K562 (cell line): ENCODE results near the gene ABCD3. TPM values are rescaled to one million over a fixed set of nuclear protein-coding genes. Genes with fewer than 3 reads are reported as not detected.

Experiments used
- ATAC-seq: fragments of 200-7000 bp; cut with Tn5 transposase; 3 replicates; pipeline ENCODE4 v1.9.1; 2020; ENCODE audit warnings: moderate library complexity
- BruUV-seq: library from RNA; stranded (reverse); fragments of 400-500 nt; replicated peaks from 2 replicates; lab custom pipeline; 2021; lab: Mats Ljungman, UMichigan
- CTCF ChIA-PET: fragments of 300-600 bp; formaldehyde crosslinking; extraction: SDS; loops from one replicate; lab custom pipeline; 2021; ENCODE audit warnings: low intra/inter-chr PET ratio; lab: Yijun Ruan, JAX
- POLR2A ChIA-PET: fragments of 300-600, 350-650 bp; sonication (Branson Sonifier 250); formaldehyde crosslinking; extraction: SDS; loops from one replicate; lab custom pipeline; 2021; ENCODE audit warnings: antibody characterized with exemption, inconsistent platforms; lab: Yijun Ruan, JAX
- DNase-seq, 4 experiments: peaks; one replicate each; pipeline versions ENCODE4 v3.0.0 to v3.0.0-alpha.2; 2011 to 2018; ENCODE audit warnings: low spot score in 3 of 4, mixed read lengths in 3 of 4; ENCODE audit errors: extremely low read depth in 1 of 4
- FAIRE-seq: peaks from 2 replicates; lab custom pipeline; 2011; peaks lifted over from hg19 to GRCh38; lab: Jason Lieb, UNC
- H2AFZ ChIP-seq: 2 replicates; pipeline ENCODE4 v1.6.0; 2011; ENCODE audit warnings: low read depth, low read length, control low read depth, inconsistent platforms
- H3K27ac ChIP-seq: fragments of 200-600 bp; 3 replicates; pipeline ENCODE4 v1.8.0; 2011; ENCODE audit warnings: low read depth, mild to moderate bottlenecking, control low read depth, inconsistent platforms, low read length, moderate library complexity, mixed read lengths; ENCODE audit errors: extremely low read depth
- H3K27me3 ChIP-seq, 2 experiments: fragments of 300-600 bp in 1 of 2; 2 replicates in 1 of 2; 3 replicates in 1 of 2; pipeline versions ENCODE4 v1.6.0 to v1.8.0; 2011; ENCODE audit warnings: inconsistent platforms in 2 of 2, low read length in 2 of 2, mild to moderate bottlenecking in 1 of 2, mixed read lengths in 1 of 2, moderate library complexity in 1 of 2; ENCODE audit not compliant: control insufficient read depth in 2 of 2, insufficient read depth in 2 of 2
- H3K36me3 ChIP-seq: fragments of 300-600 bp; 3 replicates; pipeline ENCODE4 v1.8.0; 2011; ENCODE audit warnings: mild to moderate bottlenecking, low read length, inconsistent platforms; ENCODE audit not compliant: control insufficient read depth, insufficient read depth
- H3K4me1 ChIP-seq, 2 experiments: fragments of 200-600 bp in 1 of 2; replicated peaks in 1 of 2; 2 replicates in 1 of 2; 3 replicates in 1 of 2; pipeline versions ENCODE4 v1.5.1 to v1.8.0; 2011; ENCODE audit warnings: inconsistent platforms in 2 of 2, low read length in 2 of 2, mild to moderate bottlenecking in 1 of 2, mixed read lengths in 1 of 2, moderate library complexity in 1 of 2; ENCODE audit not compliant: control insufficient read depth in 2 of 2, insufficient read depth in 2 of 2
- H3K4me2 ChIP-seq: 2 replicates; pipeline ENCODE4 v1.6.1; 2011; ENCODE audit warnings: low read length, control low read depth, inconsistent platforms, mixed read lengths; ENCODE audit not compliant: insufficient read depth
- H3K4me3 ChIP-seq: fragments of 200-600 bp; sonication (generic), shearing (Covaris generic); 2 replicates; pipeline ENCODE4 v1.5.1; 2016; ENCODE audit warnings: control low read depth, inconsistent platforms
- H3K79me2 ChIP-seq: fragments of 200-600 bp; 3 replicates; pipeline ENCODE4 v1.8.0; 2011; ENCODE audit warnings: low read length, inconsistent platforms; ENCODE audit not compliant: control insufficient read depth, insufficient read depth
- H3K9ac ChIP-seq, 2 experiments: 2 replicates each; pipeline versions ENCODE4 v1.6.0 to v1.6.1; 2011; ENCODE audit warnings: low read depth in 2 of 2, low read length in 2 of 2, control low read depth in 1 of 2, inconsistent platforms in 1 of 2, mild to moderate bottlenecking in 1 of 2, mixed read lengths in 1 of 2; ENCODE audit not compliant: insufficient read depth in 1 of 2
- H3K9me1 ChIP-seq: one replicate; pipeline ENCODE4 v1.6.0; 2011; ENCODE audit warnings: inconsistent platforms, mild to moderate bottlenecking, low read length, moderate library complexity; ENCODE audit not compliant: control insufficient read depth, insufficient read depth
- H3K9me3 ChIP-seq: replicated peaks from 2 replicates; pipeline ENCODE4 v1.5.1; 2011; ENCODE audit warnings: low read depth, low read length, inconsistent platforms; ENCODE audit not compliant: control insufficient read depth, insufficient read depth
- H4K20me1 ChIP-seq: replicated peaks from 2 replicates; pipeline ENCODE4 v1.6.1; 2011; ENCODE audit warnings: low read length, inconsistent platforms, mixed read lengths; ENCODE audit not compliant: control insufficient read depth, insufficient read depth
- BCOR ChIP-seq: fragments of 450-650 bp; IDR thresholded peaks from 2 replicates; pipeline ENCODE4 v1.6.1; 2016
- C11orf30 ChIP-seq: fragments of 450-650 bp; IDR thresholded peaks from 2 replicates; pipeline ENCODE4 v1.6.1; 2016; ENCODE audit warnings: low read depth, mild to moderate bottlenecking
- CEBPB ChIP-seq: fragments of 450-650 bp; IDR thresholded peaks from 2 replicates; pipeline ENCODE4 v1.6.1; 2016; ENCODE audit warnings: missing genetic modification characterization, missing compliant biosample characterization
- GABPB1 ChIP-seq: sonication (generic); formaldehyde crosslinking; IDR thresholded peaks from 2 replicates; pipeline ENCODE4 v1.8.0; 2022; ENCODE audit warnings: mild to moderate bottlenecking, missing genetic modification reagents
- HSF4 ChIP-seq: fragments of 250-450 bp; sonication (Bioruptor Pico); IDR thresholded peaks from 2 replicates; pipeline ENCODE4 v2.1.2; 2022; ENCODE audit warnings: mild to moderate bottlenecking, moderate library complexity, borderline replicate concordance
- MTA3 ChIP-seq: fragments of 450-650 bp; formaldehyde crosslinking; IDR thresholded peaks from 2 replicates; pipeline ENCODE4 v1.6.1; 2017; ENCODE audit warnings: mild to moderate bottlenecking, borderline replicate concordance
- POLR2AphosphoS5 ChIP-seq: IDR thresholded peaks from 2 replicates; pipeline ENCODE4 v1.6.1; 2011; ENCODE audit warnings: mild to moderate bottlenecking, low read depth, low read length, moderate library complexity; ENCODE audit not compliant: control insufficient read depth, insufficient read depth
- SAP30 ChIP-seq: fragments of 200-600 bp; sonication (generic); IDR thresholded peaks from 2 replicates; pipeline ENCODE4 v1.6.1; 2012; ENCODE audit warnings: borderline replicate concordance, low read depth, mild to moderate bottlenecking, moderate library complexity, low read length, control low read depth, inconsistent platforms; ENCODE audit not compliant: insufficient read depth, poor library complexity, severe bottlenecking
- ZNF121 ChIP-seq: sonication (generic); formaldehyde crosslinking; conservative IDR thresholded peaks from 2 replicates; pipeline ENCODE4 v1.8.0; 2022; ENCODE audit warnings: missing genetic modification reagents
- ZNF778 ChIP-seq: fragments of 450-650 bp; formaldehyde crosslinking; IDR thresholded peaks from 2 replicates; pipeline ENCODE4 v1.4.0; 2020; ENCODE audit warnings: mild to moderate bottlenecking, moderate library complexity
- WGBS: fragments of 100-300 bp; shearing (Covaris generic); methylation state at CpG from one replicate; pipeline ENCODE4 v1.1.6; 2016; ENCODE audit warnings: low coverage, mixed read lengths; ENCODE audit not compliant: insufficient coverage; ENCODE audit errors: missing lambda C conversion rate; 5-methylcytosine and 5-hydroxymethylcytosine counted together
- in situ Hi-C: fragments of 300-500 bp; cut with MboI; formaldehyde crosslinking; loops from 4 replicates; pipeline ENCODE4 v1.15.0; 2018; ENCODE audit warnings: inconsistent platforms, mixed read lengths
- intact Hi-C: fragments of 100-400 bp; cut with micrococcal nuclease; formaldehyde crosslinking; loops from 2 replicates; pipeline ENCODE4 v1.14.2; 2022
- polyA plus RNA-seq, 8 experiments: library from polyadenylated mRNA; depleted of rRNA in 4 of 8; stranded (reverse) in 5 of 8; unstranded in 3 of 8; fragments of >200 nt; fragmentation: Nextera tagmentation in 2 of 8; fragmentation: Illumina TruSeq in 1 of 8; extraction: Ambion mirVana in 2 of 8; extraction: Trizol in 1 of 8; gene quantifications; 2 replicates each; pipeline versions ENCODE4 v1.2.1 to v1.2.3, GENCODE V29; 2011 to 2014; ENCODE audit warnings: inconsistent platforms in 1 of 8, missing spikeins in 1 of 8
- total RNA-seq, 7 experiments: library from RNA; depleted of rRNA in 6 of 7; stranded (reverse); fragments of >200 nt in 6 of 7; fragmentation: Illumina TruSeq in 2 of 7; extraction: Trizol in 2 of 7; gene quantifications; 2 replicates each; pipeline versions ENCODE4 v1.2.1 to v1.2.3, GENCODE V29; 2011 to 2021; ENCODE audit warnings: low replicate concordance in 1 of 7
- TF ChIP-seq, protein P1 (sequence below): fragments of 450-650 bp; formaldehyde crosslinking; conservative IDR thresholded peaks from 2 replicates; pipeline ENCODE4 v1.4.0; 2022; ENCODE audit warnings: mild to moderate bottlenecking, missing genetic modification characterization
- TF ChIP-seq, protein P2 (sequence below): sonication (generic); formaldehyde crosslinking; IDR thresholded peaks from 2 replicates; pipeline ENCODE4 v1.8.0; 2023; ENCODE audit warnings: missing genetic modification reagents, mild to moderate bottlenecking, borderline replicate concordance

Gene ABCD3
- total and polyA plus RNA-seq, 9 of the 15 experiments (the other 6 are each of a cell fraction or from before 2014, with no cell fraction given): 11.0 to 30.7 (median 15.5) TPM

DNA sequence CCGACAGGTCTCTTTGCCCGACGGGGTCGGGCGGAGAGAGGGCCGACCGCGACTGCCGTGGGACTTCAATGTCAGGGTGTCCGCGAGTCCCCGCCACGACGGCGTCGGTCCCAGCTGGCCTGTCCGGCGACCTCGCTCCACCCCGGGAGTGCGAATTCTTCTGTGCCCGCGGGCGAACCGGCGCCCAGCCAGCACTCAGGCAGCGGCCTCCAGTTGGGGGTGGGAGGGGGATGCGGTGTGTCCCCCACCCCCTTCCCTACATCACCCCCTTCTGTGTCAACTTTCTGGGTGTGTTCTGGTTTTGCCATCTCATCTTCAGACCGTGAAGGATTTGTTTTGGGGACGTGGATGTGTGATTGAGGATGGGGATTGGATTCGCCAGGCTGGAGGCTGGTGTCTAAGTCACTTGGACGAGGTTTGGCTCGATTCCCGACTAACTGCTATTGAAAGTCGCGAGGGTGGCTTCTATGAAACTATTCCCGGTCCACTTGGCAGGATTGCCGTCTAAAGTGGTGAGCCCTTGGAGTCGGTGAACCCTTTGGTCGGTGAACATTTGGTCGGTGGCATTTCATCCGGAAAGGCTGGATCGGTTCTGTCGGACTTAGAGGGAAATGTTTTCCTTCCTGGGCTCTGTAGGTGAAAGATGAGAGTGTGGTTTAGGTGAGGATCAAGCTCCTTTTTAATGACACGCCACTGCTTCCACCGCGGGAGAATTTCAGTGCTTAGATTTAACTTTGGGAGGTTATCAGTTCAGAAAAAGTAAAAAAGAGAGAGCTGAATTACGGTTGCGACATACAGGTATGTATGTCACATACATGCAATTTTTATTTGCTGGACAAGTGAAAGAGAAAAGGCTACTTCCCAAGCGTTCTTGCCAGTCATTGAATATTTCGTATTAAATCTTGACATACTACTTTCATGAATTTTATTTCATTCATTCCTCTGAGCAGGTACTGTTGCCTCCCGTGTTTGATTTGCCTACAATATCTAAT is 771 bp downstream of the ABCD3 start:
- BruUV-seq: TSS peak; percentile 48
- no peak for TF ChIP-seq POLR2AphosphoS5
- peak; percentile 7; the same call in 1 of the 2 replicates for TF ChIP-seq C11orf30
- TF ChIP-seq ZNF778: no peak
- no peak for TF ChIP-seq HSF4 (CRISPR knock-in tag)
- TF ChIP-seq SAP30: peak; percentile 25
- TF ChIP-seq CEBPB: peak; percentile 86
- TF ChIP-seq, protein P1, sequence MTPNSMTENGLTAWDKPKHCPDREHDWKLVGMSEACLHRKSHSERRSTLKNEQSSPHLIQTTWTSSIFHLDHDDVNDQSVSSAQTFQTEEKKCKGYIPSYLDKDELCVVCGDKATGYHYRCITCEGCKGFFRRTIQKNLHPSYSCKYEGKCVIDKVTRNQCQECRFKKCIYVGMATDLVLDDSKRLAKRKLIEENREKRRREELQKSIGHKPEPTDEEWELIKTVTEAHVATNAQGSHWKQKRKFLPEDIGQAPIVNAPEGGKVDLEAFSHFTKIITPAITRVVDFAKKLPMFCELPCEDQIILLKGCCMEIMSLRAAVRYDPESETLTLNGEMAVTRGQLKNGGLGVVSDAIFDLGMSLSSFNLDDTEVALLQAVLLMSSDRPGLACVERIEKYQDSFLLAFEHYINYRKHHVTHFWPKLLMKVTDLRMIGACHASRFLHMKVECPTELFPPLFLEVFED (CRISPR knock-in tag): no peak
- TF ChIP-seq BCOR: 0 out of 2 replicates have a peak, but pooled peaks have one; percentile 4
- no peak for TF ChIP-seq MTA3
- TF ChIP-seq, protein P2, sequence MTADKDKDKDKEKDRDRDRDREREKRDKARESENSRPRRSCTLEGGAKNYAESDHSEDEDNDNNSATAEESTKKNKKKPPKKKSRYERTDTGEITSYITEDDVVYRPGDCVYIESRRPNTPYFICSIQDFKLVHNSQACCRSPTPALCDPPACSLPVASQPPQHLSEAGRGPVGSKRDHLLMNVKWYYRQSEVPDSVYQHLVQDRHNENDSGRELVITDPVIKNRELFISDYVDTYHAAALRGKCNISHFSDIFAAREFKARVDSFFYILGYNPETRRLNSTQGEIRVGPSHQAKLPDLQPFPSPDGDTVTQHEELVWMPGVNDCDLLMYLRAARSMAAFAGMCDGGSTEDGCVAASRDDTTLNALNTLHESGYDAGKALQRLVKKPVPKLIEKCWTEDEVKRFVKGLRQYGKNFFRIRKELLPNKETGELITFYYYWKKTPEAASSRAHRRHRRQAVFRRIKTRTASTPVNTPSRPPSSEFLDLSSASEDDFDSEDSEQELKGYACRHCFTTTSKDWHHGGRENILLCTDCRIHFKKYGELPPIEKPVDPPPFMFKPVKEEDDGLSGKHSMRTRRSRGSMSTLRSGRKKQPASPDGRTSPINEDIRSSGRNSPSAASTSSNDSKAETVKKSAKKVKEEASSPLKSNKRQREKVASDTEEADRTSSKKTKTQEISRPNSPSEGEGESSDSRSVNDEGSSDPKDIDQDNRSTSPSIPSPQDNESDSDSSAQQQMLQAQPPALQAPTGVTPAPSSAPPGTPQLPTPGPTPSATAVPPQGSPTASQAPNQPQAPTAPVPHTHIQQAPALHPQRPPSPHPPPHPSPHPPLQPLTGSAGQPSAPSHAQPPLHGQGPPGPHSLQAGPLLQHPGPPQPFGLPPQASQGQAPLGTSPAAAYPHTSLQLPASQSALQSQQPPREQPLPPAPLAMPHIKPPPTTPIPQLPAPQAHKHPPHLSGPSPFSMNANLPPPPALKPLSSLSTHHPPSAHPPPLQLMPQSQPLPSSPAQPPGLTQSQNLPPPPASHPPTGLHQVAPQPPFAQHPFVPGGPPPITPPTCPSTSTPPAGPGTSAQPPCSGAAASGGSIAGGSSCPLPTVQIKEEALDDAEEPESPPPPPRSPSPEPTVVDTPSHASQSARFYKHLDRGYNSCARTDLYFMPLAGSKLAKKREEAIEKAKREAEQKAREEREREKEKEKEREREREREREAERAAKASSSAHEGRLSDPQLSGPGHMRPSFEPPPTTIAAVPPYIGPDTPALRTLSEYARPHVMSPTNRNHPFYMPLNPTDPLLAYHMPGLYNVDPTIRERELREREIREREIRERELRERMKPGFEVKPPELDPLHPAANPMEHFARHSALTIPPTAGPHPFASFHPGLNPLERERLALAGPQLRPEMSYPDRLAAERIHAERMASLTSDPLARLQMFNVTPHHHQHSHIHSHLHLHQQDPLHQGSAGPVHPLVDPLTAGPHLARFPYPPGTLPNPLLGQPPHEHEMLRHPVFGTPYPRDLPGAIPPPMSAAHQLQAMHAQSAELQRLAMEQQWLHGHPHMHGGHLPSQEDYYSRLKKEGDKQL (CRISPR knock-in tag): 0 out of 2 replicates have a peak, but pooled peaks have one; percentile 27
- no peak for TF ChIP-seq ZNF121 (CRISPR knock-in tag)
- TF ChIP-seq GABPB1 (CRISPR knock-in tag): 0 out of 2 replicates have a peak, but pooled peaks have one; percentile 28

More for the DNA sequence above, 771 bp downstream of the ABCD3 start:
- H3K4me2 ChIP-seq: peak overlapping the region; percentile 86
- CTCF ChIA-PET: interaction anchor here (0.6 kb wide), 1 partner anchor 572 kb away, joined by 3 read pairs; no protein-coding TSS in a partner anchor
- 5% methylated on average over 35 of the region's 52 CpGs for WGBS
- no peaks in the 10 kb centered on the region for H4K20me1 ChIP-seq
- peaks cover 16% of the 10 kb centered on the region; the same call in 2 of the 3 replicates for H3K79me2 ChIP-seq
- POLR2A ChIA-PET: interaction anchor here (1.0 to 1.8 kb wide), 2 partner anchors 11 to 1457 kb away, joined by 3 to 5 read pairs; partner anchors contain the start of gene DIPK1A
- H3K4me3 ChIP-seq: peak overlapping the region; percentile 73
- no peaks in the 10 kb centered on the region for H3K36me3 ChIP-seq
- peak overlapping the region; percentile 93 for H2AFZ ChIP-seq
- H3K9me1 ChIP-seq: no peaks in the 10 kb centered on the region
- no peaks in the 10 kb centered on the region for H3K27me3 ChIP-seq
- DNase-seq (peak in 3 of 4 experiments; percentile 7 to 37 (median 32)), FAIRE-seq (no peak), ATAC-seq (peak; percentile 32)
- in situ Hi-C loops: no loop called here
- peak overlapping the region; percentile 71 to 97 for H3K9ac ChIP-seq
- peaks cover 7 to 8% of the 10 kb centered on the region in 2 experiments; a peak in 3 of 5 replicates for H3K4me1 ChIP-seq
- peak overlapping the region; percentile 56; the same call in 1 of the 3 replicates for H3K27ac ChIP-seq
- H3K9me3 ChIP-seq: no peaks in the 10 kb centered on the region
- intact Hi-C loops: no loop called here
